ENCODE measurements around the gene ARHGEF1. TPM values are rescaled to one million over a fixed set of nuclear protein-coding genes. Genes with fewer than 3 reads are reported as not detected.
A peak's percentile ranks its signal among the peaks of the same experiment; 100 is the strongest.

ARHGEF1 gene
- total RNA-seq, 2 experiments from 2014 or later: 1,019 to 1,047 TPM

GRCh38 chr19:41876847-41877832 is 5.8 kb upstream of the ARHGEF1 start, which contains the start of gene CD79A:
Gene CD79A (plus strand): TSS chr19:41877279. CDS start chr19:41877305, 26 bp downstream.
- Histone ChIP-seq H3K4me3 (ENCODE audit: low read length) (peak within 1 kb of the TSS; percentile 21), H3K27ac (ENCODE audit: low read depth in 1 of 2, low read length in 2 of 2) (peak within 1 kb of the TSS; percentile 84 to 91), H3K4me1 (ENCODE audit: insufficient read depth, low read length) (peaks cover 100% of the 10 kb centered on the region), H3K27me3 (ENCODE audit: control insufficient read depth in 1 of 2, insufficient read depth in 2 of 2, low read length in 2 of 2) (no peaks in the 10 kb centered on the region), H3K9me3 (ENCODE audit: control insufficient read depth in 1 of 2, insufficient read depth in 1 of 2, low read length in 2 of 2) (no peaks in the 10 kb centered on the region), H3K36me3 (ENCODE audit: insufficient read depth, low read length) (no peaks in the 10 kb centered on the region)
- ATAC-seq (ENCODE audit: poor library complexity) (no peak), DNase-seq (peak in 3 of 14 experiments; percentile 44 to 50 (median 46))
- ChIA-PET POLR2A (interaction anchor here (0.8 to 11.4 kb wide), 6 partner anchors 10 to 51 kb away, joined by 3 to 465 read pairs (median 22); partner anchors contain the start of genes ARHGEF1, ERFL and RPS19), CTCF (interaction anchor here (7.3 kb wide), 1 partner anchor 11 kb away, joined by 119 read pairs; no protein-coding TSS in a partner anchor)
- intact Hi-C loops (cut with DNase I, micrococcal nuclease): no loop called here
- Mint-ChIP-seq H3K4me3 (peak within 1 kb of the TSS; percentile 78), H3K27me3 (no peaks in the 10 kb centered on the region), H3K4me1 (ENCODE audit: low read depth) (peaks cover 85% of the 10 kb centered on the region), H3K9me3 (no peaks in the 10 kb centered on the region), H3K36me3 (ENCODE audit: low read depth) (peaks cover 2% of the 10 kb centered on the region), H3K27ac (peak within 1 kb of the TSS; percentile 98)
- no peak for TF ChIP-seq CTCF (IDR thresholded peaks at IDR 0.05)

GRCh38 chr19:41877916-41878905 is 4.8 kb upstream of the ARHGEF1 start:
- intact Hi-C loops (cut with DNase I, micrococcal nuclease): no loop called here
- Histone ChIP-seq H3K4me3 (ENCODE audit: low read length) (peak overlapping the region; percentile 21), H3K9me3 (ENCODE audit: control insufficient read depth in 1 of 2, insufficient read depth in 1 of 2, low read length in 2 of 2) (no peaks in the 10 kb centered on the region), H3K27ac (ENCODE audit: low read depth in 1 of 2, low read length in 2 of 2) (peak overlapping the region; percentile 84 to 91), H3K36me3 (ENCODE audit: insufficient read depth, low read length) (no peaks in the 10 kb centered on the region), H3K27me3 (ENCODE audit: control insufficient read depth in 1 of 2, insufficient read depth in 2 of 2, low read length in 2 of 2) (no peaks in the 10 kb centered on the region), H3K4me1 (ENCODE audit: insufficient read depth, low read length) (peaks cover 96% of the 10 kb centered on the region)
- Mint-ChIP-seq H3K36me3 (ENCODE audit: low read depth) (peaks cover 8% of the 10 kb centered on the region), H3K4me1 (ENCODE audit: low read depth) (peaks cover 81% of the 10 kb centered on the region), H3K9me3 (no peaks in the 10 kb centered on the region), H3K27me3 (no peaks in the 10 kb centered on the region), H3K27ac (peak overlapping the region; percentile 98), H3K4me3 (no peak overlapping the region)
- no peak for ATAC-seq (ENCODE audit: poor library complexity)
- TF ChIP-seq CTCF (IDR thresholded peaks at IDR 0.05): no peak
- peak in 1 of 14 experiments; percentile 48 for DNase-seq
- CTCF ChIA-PET: no interaction called here
- POLR2A ChIA-PET: interaction anchor here (0.8 to 11.4 kb wide), 3 partner anchors 9 to 34 kb away, joined by 3 to 465 read pairs (median 5); partner anchors contain the start of gene ARHGEF1

DNA sequence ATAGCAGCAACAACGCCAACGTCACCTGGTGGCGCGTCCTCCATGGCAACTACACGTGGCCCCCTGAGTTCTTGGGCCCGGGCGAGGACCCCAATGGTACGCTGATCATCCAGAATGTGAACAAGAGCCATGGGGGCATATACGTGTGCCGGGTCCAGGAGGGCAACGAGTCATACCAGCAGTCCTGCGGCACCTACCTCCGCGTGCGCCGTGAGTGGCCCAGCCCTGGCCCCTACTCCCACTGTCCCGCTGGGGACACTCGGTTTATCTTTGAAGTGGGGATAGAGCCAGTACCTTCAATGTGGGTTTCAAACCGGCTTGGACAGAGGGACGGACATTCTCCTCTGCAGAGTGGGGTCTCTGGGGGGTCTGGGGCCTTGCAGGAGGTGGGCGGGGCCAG is 3.9 kb upstream of the ARHGEF1 start:
- H3K4me1 ChIP-seq (ENCODE audit: insufficient read depth, low read length): peaks cover 87% of the 10 kb centered on the region
- ATAC-seq (ENCODE audit: poor library complexity) (no peak), DNase-seq (no peak)
- TF ChIP-seq CTCF (IDR thresholded peaks at IDR 0.05): no peak
- Mint-ChIP-seq H3K27me3 (no peaks in the 10 kb centered on the region), H3K4me1 (ENCODE audit: low read depth) (peaks cover 83% of the 10 kb centered on the region), H3K9me3 (no peaks in the 10 kb centered on the region), H3K36me3 (ENCODE audit: low read depth) (peaks cover 16% of the 10 kb centered on the region), H3K4me3 (peak overlapping the region; percentile 15), H3K27ac (peak overlapping the region; percentile 98)
- POLR2A ChIA-PET: interaction anchor here (11.4 kb wide), 1 partner anchor 8 kb away, joined by 465 read pairs; the partner anchor contains the start of gene ARHGEF1
- intact Hi-C loops (cut with DNase I, micrococcal nuclease): no loop called here
- CTCF ChIA-PET: no interaction called here
- no peak overlapping the region for H3K4me3 ChIP-seq (ENCODE audit: low read length)
- peak overlapping the region; percentile 84 to 91 for H3K27ac ChIP-seq (ENCODE audit: low read depth in 1 of 2, low read length in 2 of 2)
- H3K36me3 ChIP-seq (ENCODE audit: insufficient read depth, low read length): no peaks in the 10 kb centered on the region
- no peaks in the 10 kb centered on the region for H3K27me3 ChIP-seq (ENCODE audit: control insufficient read depth in 1 of 2, insufficient read depth in 2 of 2, low read length in 2 of 2)
- no peaks in the 10 kb centered on the region for H3K9me3 ChIP-seq (ENCODE audit: control insufficient read depth in 1 of 2, insufficient read depth in 1 of 2, low read length in 2 of 2)

All from CD4-positive, alpha-beta T cell (primary cell).